Pulmonary artery endothelial cell (primary cell): Measurements from ENCODE around the gene PTGIR. TPM values are rescaled to one million over a fixed set of nuclear protein-coding genes. Genes with fewer than 3 reads are reported as not detected.

Experiments
- DNase-seq: peaks from one replicate; pipeline ENCODE4 v3.0.0-alpha.2; 2011; ENCODE audit warnings: low read depth, low spot score
- total RNA-seq: library from RNA; depleted of rRNA; stranded (reverse); fragments of >200 nt; gene quantifications from 2 replicates; pipeline ENCODE4 v1.2.3, GENCODE V29; 2014

PTGIR gene
- total RNA-seq, 1 donor from 2014 or later: 7.9 TPM

DNA sequence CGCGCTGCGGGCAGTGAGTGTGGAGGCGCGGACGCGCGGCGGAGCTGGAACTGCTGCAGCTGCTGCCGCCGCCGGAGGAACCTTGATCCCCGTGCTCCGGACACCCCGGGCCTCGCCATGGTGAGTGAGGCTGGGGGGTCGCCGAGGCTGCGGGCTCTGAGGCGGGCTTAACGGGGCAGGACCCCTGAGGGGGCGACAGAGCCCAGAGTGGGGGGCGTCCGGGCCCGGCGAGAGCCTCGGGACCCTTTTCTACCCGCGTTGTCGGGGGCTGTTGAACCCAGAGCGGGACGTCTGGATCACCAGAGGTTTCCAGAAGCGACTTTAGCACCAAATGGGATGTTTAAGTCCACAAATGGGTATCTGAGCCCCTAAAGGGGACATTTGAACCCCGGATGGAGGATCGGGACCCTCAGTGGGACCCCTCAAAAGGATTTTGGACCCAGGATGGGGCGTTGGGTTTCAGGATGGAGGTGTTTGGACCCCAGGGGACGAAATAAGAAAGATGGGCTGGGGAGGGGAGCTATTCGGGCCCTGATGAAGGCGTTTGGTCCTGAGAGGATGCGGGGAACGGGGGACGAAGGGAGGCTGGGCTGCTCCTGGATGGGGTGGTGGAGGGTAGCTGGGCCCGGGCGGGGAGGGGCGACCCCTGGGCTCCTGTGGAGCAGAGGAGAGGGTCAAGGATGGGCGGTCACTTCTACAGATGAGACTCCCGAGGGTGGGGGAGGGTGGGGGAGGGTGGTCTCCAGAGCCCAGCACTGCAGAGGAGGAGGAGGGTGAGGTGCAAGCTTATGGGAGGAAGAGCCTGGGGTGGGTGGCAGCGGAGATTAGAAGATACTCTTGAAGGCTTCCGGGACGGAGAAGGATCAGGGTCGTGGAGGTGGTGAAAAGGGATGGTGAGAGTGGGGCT is 23.3 kb downstream of the PTGIR start, which contains the start of gene CALM3:
CALM3 (plus strand) TSS at position 13 of the 907 bp plus-strand sequence; CDS start at position 118, 105 bp downstream.
- no peak for DNase-seq

DNA sequence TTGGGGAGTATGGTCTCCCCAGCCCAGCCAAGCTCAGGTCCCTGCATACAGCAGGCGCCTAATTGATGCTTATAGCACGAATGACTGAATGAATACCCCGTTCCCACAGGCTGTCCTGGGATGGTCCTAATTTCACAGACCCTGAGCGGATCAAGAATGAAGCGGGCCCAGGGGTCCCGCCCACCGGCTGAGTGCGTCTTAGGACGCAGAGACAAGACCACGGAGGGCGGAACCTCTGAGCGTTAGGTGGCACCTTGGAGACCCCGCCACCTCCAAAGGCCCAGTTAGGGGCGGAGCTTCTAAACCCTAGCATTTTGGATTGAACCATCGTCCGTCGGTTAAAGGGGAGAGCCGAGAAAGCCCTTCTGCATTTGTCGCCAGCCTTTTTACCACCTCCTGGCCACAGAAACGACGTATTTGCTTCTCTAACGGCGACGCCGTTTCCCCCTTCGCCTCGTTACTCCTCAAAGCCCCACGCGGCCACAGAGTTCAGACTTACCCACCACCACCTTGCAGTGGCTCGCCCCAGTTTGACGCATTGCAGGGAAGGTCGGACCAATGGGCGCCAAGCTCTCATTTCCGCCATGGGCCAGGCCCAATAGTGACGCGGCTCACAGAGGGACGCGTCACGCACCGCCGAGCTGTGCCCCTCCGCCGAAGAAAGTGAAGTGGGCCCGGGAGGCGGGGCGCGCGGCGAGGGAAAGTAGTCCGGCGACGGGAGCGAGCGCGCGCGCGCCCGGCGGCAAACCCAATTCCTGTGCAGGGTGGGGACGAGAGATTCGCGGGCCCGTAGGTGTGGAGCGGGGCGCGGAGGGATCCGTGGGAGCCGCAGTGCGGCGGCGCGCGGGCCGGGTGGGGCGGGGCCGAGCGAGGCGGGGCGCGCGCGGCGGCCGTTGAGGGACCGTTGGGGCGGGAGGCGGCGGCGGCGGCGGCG is 24.2 kb downstream of the PTGIR start:
- DNase-seq: peak; percentile 93

DNA sequence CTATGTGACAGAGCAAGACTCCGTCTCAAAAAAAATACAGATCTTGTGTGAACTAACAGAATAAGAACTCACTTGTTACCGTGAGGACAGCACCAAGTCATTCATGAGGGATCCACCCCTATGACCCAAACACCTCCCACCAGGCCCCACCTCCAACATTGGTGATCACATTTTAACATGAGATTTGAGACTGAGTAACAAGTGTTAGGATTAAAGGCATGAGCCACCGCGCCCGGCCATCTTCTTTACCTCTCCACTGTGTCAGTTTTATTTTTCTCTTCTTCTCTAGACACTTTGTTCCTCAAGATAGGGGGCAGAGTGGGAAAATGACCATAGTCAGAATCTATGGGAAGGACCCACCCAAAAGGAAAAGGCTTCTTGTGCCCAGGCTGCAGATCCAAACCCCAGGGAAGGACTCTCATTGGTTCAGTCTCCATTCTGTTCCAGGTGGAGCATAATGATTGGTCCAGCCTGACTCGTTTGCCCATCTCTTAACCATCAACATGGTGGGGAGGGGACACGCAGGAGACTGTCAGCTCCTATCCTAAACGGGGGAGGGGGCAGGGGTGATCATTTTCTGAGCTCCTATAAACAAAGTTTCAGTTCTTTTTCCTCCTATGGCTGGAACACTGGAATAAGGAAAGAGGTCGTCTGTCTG is 25.0 kb downstream of the PTGIR start:
- no peak for DNase-seq

DNA sequence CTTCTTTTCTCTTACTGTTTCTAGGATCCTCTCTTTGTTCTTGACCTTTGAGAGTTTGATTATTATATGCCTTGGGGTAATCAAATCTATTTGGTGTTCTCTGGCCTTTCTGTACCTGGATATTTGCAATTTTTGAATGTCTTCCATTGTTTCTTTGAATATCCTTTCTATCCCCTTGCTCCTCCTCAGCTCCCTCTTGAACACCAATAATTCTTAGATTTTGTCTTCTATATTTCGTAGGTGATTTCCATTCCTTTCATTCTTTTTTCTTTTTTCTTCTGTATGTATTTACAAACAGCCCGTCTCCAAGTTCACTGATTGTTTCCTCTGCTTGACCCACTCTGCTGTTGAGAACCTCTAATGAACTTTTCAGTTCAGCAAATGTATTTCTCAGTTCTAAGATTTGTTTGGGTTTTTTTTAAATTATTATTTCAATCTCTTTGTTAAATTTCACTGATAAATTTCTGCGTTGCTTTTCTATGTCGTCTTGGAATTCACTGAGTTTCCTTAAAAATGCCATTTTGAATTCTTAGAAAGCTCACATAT is 26.4 kb downstream of the PTGIR start:
- no peak for DNase-seq

DNA sequence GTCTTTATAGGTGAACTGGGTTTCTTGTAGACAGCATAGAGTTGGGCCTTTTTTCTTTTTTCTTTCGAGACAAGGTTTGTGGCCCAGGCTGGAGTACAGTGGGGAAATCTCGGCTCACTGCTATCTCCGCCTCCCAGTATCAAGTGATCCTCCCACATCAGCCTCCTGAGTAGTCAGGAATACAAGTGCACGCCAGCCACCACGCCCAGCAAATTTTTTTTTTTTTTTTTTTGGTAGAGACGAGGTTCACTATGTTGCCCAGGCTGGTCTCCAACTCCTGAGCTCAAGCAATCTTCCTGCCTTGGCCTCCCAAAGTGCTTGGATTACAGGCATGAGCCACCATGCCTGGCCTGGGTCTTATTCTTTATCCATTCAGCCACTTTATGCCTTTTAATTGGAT is 28.9 kb downstream of the PTGIR start:
- DNase-seq: no peak

DNA sequence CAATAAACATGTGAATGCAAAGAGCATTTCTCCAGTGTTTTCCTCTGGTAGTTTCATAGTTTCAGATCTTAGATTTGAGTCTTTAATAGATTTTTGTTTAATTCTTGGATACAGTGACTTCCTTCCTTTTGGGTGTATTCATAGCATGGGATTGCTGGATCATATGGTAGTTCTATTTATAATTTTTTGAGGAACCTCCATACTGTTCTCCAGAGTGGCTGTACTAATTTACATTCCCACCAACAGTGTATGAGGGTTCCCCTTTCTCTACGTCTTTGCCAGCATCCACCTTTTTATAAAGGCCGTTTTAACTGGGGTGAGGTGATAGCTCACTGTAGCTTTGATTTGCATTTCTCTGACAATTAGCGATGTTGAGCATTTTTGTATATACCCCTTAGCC is 33.0 kb downstream of the PTGIR start:
- DNase-seq: no peak

DNA sequence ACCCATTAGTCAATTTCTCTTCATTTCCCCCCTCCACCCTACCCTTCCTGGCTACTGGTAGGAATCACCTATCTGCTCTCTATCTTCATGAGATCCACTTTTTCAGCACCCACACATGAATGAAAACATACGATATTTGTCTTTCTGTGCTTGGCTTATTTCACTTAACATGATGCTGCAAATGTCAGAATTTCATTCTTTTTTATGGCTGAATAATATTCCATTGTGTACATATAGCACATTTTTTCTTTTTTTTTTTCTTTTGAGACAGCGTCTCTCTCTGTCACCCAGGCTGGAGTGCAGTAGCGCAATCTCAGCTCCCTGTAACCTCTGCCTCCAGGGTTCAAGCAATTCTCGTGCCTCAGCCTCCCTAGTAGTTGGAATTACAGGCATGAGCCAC is 33.6 kb downstream of the PTGIR start:
- no peak for DNase-seq

DNA sequence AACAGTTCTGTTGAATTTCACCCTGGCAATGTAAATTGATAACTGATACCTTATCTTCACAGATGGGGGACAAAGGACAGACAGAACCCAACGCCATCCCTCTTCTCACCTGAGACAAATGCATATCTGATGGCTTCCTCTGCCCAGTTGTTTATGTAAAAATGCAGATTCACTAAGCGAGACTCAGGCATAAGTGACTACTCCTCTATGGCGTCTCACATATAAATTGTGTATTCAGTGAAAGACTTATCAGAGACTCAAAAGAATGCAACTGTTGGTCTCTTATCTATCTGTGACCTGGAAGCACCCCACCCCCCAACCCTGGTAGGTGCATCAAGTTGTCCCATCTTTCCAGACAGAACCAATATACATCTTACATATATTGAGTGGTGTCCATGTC is 37.0 kb downstream of the PTGIR start:
- no peak for DNase-seq

DNA sequence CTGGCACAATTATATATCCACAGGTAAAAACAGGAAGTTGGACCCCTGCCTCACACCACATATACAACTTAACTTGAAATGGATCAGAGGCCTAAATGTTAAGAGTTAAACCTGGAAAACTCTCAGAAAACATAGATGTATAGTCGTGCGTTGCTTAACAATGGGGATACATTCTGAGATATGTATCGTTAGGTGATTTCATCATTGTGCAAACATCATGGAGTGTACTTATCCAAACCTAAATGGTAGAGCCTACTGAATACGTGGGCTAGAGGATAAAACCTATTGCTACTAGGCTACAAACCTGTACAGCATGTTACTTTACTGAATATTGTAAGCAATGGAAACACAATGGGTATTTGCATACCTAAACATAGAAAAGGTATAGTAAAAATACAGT is 38.6 kb downstream of the PTGIR start:
- DNase-seq: no peak

DNA sequence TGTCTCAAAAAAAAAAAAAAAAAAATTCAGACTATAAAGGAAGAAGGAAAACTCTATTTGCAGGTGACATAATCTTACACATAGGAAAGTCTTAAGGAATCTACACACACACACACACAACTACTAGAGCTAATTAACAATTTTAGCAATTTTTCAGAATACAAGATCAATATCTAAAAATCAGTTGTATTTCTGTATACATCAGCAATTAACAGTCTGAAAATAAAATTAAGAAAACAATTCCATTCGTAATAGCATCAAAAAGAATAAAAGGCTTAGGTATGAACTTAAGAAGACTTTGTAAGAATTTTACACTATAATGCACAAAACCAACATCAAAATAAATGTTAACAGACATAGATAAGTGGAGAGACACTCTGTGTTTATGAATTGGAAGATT is 39.4 kb downstream of the PTGIR start:
- no peak for DNase-seq

DNA sequence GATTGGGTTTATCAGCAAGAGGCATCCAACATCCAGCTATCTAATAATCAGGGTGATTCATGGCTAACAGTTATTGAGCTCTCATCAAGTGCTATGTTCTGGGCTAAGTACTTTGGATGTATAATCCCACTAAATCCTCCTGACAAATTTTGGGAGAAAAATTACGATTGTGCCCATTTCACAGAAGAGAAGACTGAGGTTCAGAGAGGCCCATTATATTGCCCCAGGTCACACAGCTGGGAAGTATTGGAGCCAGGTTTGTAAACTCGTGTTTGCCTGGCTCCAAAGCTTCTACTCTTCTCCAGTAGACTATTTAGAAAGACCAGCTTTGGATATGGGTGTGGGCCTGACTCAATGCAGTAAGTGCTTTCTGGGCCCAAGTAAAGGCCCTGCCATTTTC is 44.6 kb downstream of the PTGIR start:
- no peak for DNase-seq

DNA sequence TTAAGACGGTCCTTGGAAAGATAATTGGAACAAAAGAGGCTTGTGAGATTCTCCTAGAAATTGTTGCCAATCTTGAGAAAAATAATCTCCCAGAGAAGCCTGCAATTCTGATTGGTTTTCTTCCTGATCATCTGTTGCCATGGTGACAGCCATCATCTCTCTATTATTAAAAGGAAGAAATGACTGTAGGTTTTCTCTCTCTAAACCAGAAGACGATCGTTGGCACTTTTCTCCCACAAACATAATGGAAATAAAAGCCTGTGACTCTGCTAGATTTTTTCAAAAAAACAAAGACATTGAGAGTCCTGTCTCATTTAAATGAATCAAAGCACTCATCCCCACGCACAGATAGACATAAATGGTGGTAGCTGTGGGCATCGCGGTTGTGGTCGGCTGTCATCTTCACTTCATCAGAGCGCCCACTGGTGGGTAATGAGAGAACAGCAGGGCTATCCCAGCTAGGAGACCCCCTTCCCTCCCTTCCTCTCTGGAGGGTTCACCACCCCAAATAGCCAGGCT is 45.5 kb downstream of the PTGIR start:
- DNase-seq: no peak

DNA sequence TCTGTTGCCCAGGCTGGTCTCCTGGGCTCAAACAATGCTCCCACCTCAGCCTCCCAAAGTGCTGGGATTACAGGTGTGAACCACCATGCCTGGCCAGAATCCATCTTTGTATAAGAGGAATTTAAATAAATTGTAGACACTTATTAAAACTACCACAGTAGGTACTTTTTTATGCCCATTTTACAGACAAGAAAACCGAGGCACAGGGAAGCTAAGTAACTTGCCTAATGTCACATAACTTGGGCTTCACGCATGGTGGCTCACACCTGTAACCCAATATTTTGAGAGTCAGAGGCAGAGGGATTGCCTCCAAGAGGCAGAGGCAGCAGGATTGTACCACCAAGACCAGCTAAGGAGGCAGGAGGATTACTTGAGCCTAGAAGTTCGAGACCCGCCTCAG is 46.4 kb downstream of the PTGIR start:
- DNase-seq: no peak

DNA sequence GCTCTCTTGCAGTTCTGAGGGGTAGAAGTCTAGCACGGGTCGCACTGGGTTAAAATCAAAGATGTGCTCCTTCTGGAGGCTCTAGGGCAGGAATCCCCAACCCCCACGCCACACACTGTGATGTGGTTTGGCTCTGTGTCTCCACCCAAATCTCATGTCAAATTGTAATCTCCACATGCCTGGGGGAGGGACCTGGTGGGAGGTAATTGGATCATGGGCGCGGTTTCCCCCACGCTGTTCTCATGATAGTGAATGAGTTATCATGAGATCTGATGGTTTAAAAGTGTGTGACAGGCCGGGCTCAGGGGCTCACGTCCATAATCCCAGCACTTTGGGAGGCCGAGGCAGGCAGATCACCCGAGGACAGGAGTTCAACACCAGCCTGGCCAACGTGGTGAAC is 50.4 kb downstream of the PTGIR start:
- DNase-seq: no peak

DNA sequence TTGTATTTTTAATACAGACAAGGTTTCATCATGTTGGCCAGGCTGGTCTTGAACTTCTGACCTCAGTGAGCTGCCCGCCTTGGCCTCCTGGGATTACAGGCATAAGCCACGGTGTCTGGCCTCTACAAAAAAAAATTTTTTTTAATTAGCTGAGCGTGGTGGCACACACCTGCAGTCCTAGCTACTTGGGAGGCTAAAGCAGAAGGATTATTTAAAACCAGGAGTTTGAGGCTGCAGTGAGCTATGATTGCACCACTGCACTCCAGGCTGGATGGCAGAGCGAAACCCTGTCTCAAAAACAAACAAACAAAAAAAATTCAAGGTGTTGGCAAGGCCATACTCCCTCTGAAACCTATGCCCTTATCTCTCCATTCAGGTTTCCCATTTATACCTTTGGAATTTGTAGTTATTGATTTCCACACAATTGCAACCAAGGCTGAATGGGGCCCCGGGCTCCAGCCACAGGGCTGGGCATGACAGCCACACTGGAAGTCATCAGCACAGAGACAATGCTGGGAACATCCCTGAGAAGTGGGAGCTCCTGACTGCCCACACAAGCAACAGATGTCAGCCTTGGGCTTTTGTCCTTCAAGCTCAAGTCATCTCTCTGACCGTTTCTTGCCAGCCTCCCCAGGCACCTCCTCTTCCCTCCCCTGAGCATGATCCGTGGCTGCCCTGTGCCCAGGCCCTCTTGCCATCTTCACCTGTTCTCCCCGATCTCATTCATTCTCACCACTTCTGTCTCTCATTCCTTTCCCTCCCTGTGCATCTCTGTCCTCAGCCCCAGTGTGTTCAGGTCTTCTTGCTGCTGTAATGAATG is 51.0 kb downstream of the PTGIR start:
- no peak for DNase-seq

DNA sequence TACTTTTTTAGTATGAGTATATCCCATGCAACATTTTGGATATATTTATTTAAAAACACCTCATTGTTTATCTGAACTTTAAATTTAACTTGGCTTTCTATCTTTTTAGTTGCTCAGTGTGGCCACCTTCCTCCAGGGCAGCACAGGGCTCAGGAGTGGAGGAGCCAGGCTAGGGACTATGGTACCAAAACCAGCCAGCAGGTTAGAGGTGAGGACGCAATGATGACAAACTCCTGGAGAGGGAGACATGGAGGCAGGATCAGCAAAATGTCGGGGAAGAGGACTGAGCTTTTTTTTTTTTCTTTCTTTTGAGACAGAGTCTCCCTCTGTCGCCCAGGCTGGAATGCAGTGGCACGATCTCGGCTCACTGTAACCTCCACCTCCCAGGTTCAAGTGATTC is 53.4 kb downstream of the PTGIR start:
- DNase-seq: no peak
